Measurements from ENCODE around the gene OASL. TPM values are rescaled to one million over a fixed set of nuclear protein-coding genes. Genes with fewer than 3 reads are reported as not detected.

The OASL gene
- total RNA-seq, 4 donors from 2014 or later, result 0.11 to 0.36 (median 0.19) TPM

GRCh38 chr12:121003650-121004049 lies 35.4 kb downstream of the OASL start:
- in situ Hi-C loops (cut with MboI; ENCODE audit: low sequenced_read_pairs in 4 of 4), result no loop called here

DNA sequence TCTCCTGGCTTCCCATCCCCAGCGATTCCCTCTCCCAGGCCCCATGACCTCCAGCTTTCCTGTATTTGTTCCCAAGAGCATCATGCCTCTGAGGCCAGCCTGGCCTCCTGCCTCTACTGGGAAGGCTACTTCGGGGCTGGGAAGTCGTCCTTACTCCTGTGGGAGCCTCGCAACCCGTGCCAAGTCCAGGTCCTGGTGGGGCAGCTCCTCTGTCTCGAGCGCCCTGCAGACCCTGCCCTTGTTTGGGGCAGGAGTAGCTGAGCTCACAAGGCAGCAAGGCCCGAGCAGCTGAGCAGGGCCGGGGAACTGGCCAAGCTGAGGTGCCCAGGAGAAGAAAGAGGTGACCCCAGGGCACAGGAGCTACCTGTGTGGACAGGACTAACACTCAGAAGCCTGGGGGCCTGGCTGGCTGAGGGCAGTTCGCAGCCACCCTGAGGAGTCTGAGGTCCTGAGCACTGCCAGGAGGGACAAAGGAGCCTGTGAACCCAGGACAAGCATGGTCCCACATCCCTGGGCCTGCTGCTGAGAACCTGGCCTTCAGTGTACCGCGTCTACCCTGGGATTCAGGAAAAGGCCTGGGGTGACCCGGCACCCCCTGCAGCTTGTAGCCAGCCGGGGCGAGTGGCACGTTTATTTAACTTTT lies 37.1 kb downstream of the OASL start:
- peaks cover 0 to 45% of the 10 kb centered on the region in 2 donors for H3K36me3 ChIP-seq
- no peak overlapping the region for H3K4me3 ChIP-seq
- intact Hi-C loops (cut with DNase I; ENCODE audit: low total_unique reads), result no loop called here
- in situ Hi-C loops (cut with MboI; ENCODE audit: low sequenced_read_pairs in 4 of 4), result no loop called here
- DNase-seq (no peak), ATAC-seq (no peak)
- H3K27me3 ChIP-seq, result peaks cover 0 to 11% (median 0%) of the 10 kb centered on the region in 3 donors
- H3K27ac ChIP-seq, result no peak overlapping the region
- no peaks in the 10 kb centered on the region for H3K9me3 ChIP-seq
- H3K4me1 ChIP-seq, result no peaks in the 10 kb centered on the region
- TF ChIP-seq CTCF (IDR thresholded peaks at IDR 0.05 in 4 of 5, conservative IDR thresholded peaks at IDR 0.05 in 1 of 5) (no peak), POLR2A (IDR thresholded peaks at IDR 0.05) (no peak)

More at GRCh38 chr12:121003650-121004049, 35.4 kb downstream of the OASL start:
- Histone ChIP-seq H3K36me3 (peaks cover 0 to 62% of the 10 kb centered on the region in 2 donors), H3K4me3 (no peak overlapping the region), H3K9me3 (no peaks in the 10 kb centered on the region), H3K4me1 (no peaks in the 10 kb centered on the region), H3K27me3 (peaks cover 0 to 11% (median 0%) of the 10 kb centered on the region in 3 donors), H3K27ac (no peak overlapping the region)
- intact Hi-C loops (cut with DNase I; ENCODE audit: low total_unique reads), result no loop called here
- ATAC-seq (no peak), DNase-seq (no peak)
- TF ChIP-seq CTCF (IDR thresholded peaks at IDR 0.05 in 4 of 5, conservative IDR thresholded peaks at IDR 0.05 in 1 of 5) (no peak), POLR2A (IDR thresholded peaks at IDR 0.05) (no peak)

DNA sequence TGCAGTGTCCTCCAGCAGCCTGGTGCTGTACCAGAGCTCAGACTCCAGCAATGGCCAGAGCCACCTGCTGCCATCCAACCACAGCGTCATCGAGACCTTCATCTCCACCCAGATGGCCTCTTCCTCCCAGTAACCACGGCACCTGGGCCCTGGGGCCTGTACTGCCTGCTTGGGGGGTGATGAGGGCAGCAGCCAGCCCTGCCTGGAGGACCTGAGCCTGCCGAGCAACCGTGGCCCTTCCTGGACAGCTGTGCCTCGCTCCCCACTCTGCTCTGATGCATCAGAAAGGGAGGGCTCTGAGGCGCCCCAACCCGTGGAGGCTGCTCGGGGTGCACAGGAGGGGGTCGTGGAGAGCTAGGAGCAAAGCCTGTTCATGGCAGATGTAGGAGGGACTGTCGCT lies 38.0 kb downstream of the OASL start:
- in situ Hi-C loops (cut with MboI; ENCODE audit: low sequenced_read_pairs in 4 of 4), result no loop called here
- intact Hi-C loops (cut with DNase I; ENCODE audit: low total_unique reads), result no loop called here
- H3K36me3 ChIP-seq, result peaks cover 0 to 37% of the 10 kb centered on the region in 2 donors
- TF ChIP-seq POLR2A (IDR thresholded peaks at IDR 0.05) (no peak), CTCF (IDR thresholded peaks at IDR 0.05 in 4 of 5, conservative IDR thresholded peaks at IDR 0.05 in 1 of 5) (no peak)
- peaks cover 0 to 11% (median 0%) of the 10 kb centered on the region in 3 donors for H3K27me3 ChIP-seq
- no peak for DNase-seq
- ATAC-seq, result no peak
- no peak overlapping the region for H3K4me3 ChIP-seq
- no peaks in the 10 kb centered on the region for H3K9me3 ChIP-seq
- no peak overlapping the region for H3K27ac ChIP-seq
- no peaks in the 10 kb centered on the region for H3K4me1 ChIP-seq

- Histone ChIP-seq H3K27me3 (peaks cover 0 to 11% (median 0%) of the 10 kb centered on the region in 3 donors), H3K27ac (no peak overlapping the region), H3K4me3 (no peak overlapping the region), H3K9me3 (no peaks in the 10 kb centered on the region), H3K4me1 (no peaks in the 10 kb centered on the region), H3K36me3 (peaks cover 0 to 32% of the 10 kb centered on the region in 2 donors)
- in situ Hi-C loops (cut with MboI; ENCODE audit: low sequenced_read_pairs in 4 of 4), result no loop called here
- ATAC-seq, result no peak
- intact Hi-C loops (cut with DNase I; ENCODE audit: low total_unique reads), result no loop called here
- TF ChIP-seq POLR2A (IDR thresholded peaks at IDR 0.05), result no peak
- no peak for TF ChIP-seq CTCF (IDR thresholded peaks at IDR 0.05 in 4 of 5, conservative IDR thresholded peaks at IDR 0.05 in 1 of 5)
- DNase-seq, result no peak
These were observed 38.5 kb downstream of the OASL start for GRCh38 chr12:121000530-121000929.
